ENCODE results near the gene IGFLR1. TPM values are rescaled to one million over a fixed set of nuclear protein-coding genes. Genes with fewer than 3 reads are reported as not detected.

The IGFLR1 gene
- polyA plus RNA-seq, 1 donor from 2014 or later = 4.6 TPM

DNA sequence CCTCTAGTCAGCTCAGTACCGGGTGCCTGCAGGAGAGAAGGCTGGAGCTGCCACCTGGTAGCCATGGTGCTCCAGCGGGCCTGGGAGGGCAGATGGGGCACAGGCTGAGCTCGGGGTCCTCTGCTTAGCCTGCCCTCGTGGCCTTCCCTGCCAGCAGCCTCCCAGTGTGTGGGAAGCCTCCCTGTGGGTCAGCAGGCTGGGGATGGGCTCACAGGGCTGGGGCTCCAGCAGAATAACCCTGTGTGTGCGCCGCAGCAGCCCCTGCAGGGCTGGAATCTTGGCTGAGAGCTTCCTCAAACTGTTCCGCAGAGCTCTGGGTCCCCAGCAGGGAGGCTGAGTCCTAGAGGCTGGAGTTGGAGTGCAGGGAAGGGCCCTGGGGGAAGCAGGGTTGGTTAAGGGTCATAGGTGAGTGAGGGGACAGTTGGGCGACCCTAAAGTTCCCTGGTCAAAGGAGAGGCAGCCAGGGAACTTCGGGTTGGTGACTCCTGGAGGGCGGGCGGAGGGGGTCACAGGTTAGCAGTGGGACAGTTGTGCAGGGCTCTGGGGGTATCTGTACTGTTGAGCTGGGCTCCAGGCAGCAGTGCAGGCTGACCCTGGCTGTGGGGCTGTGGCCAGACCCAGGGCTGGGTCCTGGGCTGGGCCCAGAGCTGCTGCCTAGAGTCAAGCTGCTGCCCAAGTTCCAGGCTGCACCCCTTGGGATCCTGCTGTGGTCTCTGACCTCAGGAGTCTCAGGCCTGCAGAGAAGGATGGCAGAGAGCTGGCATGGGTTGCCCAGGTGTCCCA is 47.1 kb upstream of the IGFLR1 start:
- H2AFZ ChIP-seq (ENCODE audit: low read depth, low read length) = no peak overlapping the region
- H3K79me2 ChIP-seq (replicated peaks; ENCODE audit: insufficient read depth, low read length) = no peaks in the 10 kb centered on the region
- no peaks in the 10 kb centered on the region for H3K36me3 ChIP-seq (ENCODE audit: insufficient read depth, low read length)
- no peaks in the 10 kb centered on the region for H3F3A ChIP-seq (ENCODE audit: insufficient read depth, low read length, poor library complexity, severe bottlenecking)
- H3K27ac ChIP-seq (ENCODE audit: low read length) = no peak overlapping the region
- H3K4me2 ChIP-seq (ENCODE audit: low read length) = no peak overlapping the region
- no peak overlapping the region for H3K4me3 ChIP-seq (ENCODE audit: low read length)
- no peak overlapping the region for H3K9ac ChIP-seq (ENCODE audit: low read length)
- H4K20me1 ChIP-seq (ENCODE audit: insufficient read depth) = no peaks in the 10 kb centered on the region
- TF ChIP-seq, protein P1, sequence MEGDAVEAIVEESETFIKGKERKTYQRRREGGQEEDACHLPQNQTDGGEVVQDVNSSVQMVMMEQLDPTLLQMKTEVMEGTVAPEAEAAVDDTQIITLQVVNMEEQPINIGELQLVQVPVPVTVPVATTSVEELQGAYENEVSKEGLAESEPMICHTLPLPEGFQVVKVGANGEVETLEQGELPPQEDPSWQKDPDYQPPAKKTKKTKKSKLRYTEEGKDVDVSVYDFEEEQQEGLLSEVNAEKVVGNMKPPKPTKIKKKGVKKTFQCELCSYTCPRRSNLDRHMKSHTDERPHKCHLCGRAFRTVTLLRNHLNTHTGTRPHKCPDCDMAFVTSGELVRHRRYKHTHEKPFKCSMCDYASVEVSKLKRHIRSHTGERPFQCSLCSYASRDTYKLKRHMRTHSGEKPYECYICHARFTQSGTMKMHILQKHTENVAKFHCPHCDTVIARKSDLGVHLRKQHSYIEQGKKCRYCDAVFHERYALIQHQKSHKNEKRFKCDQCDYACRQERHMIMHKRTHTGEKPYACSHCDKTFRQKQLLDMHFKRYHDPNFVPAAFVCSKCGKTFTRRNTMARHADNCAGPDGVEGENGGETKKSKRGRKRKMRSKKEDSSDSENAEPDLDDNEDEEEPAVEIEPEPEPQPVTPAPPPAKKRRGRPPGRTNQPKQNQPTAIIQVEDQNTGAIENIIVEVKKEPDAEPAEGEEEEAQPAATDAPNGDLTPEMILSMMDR (IDR thresholded peaks at IDR 0.05; ENCODE audit: poor library complexity, severe bottlenecking) = no peak
- TF ChIP-seq EP300 (conservative IDR thresholded peaks at IDR 0.05; ENCODE audit: poor library complexity, severe bottlenecking) (no peak), EZH2 (IDR thresholded peaks at IDR 0.05; ENCODE audit: borderline replicate concordance, insufficient read depth, low read length, poor library complexity, severe bottlenecking) (no peak), POLR2AphosphoS5 (IDR thresholded peaks at IDR 0.05) (no peak), SMC3 (conservative IDR thresholded peaks at IDR 0.05; ENCODE audit: poor library complexity) (no peak)
- TF ChIP-seq, protein P2, sequence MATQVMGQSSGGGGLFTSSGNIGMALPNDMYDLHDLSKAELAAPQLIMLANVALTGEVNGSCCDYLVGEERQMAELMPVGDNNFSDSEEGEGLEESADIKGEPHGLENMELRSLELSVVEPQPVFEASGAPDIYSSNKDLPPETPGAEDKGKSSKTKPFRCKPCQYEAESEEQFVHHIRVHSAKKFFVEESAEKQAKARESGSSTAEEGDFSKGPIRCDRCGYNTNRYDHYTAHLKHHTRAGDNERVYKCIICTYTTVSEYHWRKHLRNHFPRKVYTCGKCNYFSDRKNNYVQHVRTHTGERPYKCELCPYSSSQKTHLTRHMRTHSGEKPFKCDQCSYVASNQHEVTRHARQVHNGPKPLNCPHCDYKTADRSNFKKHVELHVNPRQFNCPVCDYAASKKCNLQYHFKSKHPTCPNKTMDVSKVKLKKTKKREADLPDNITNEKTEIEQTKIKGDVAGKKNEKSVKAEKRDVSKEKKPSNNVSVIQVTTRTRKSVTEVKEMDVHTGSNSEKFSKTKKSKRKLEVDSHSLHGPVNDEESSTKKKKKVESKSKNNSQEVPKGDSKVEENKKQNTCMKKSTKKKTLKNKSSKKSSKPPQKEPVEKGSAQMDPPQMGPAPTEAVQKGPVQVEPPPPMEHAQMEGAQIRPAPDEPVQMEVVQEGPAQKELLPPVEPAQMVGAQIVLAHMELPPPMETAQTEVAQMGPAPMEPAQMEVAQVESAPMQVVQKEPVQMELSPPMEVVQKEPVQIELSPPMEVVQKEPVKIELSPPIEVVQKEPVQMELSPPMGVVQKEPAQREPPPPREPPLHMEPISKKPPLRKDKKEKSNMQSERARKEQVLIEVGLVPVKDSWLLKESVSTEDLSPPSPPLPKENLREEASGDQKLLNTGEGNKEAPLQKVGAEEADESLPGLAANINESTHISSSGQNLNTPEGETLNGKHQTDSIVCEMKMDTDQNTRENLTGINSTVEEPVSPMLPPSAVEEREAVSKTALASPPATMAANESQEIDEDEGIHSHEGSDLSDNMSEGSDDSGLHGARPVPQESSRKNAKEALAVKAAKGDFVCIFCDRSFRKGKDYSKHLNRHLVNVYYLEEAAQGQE (IDR thresholded peaks at IDR 0.05; ENCODE audit: borderline replicate concordance) = no peak
- no peaks in the 10 kb centered on the region for H3K9me2 ChIP-seq (ENCODE audit: insufficient read depth, low read length)
- H3K9me3 ChIP-seq (ENCODE audit: low read length) = no peaks in the 10 kb centered on the region
- no peaks in the 10 kb centered on the region for H3K27me3 ChIP-seq (ENCODE audit: insufficient read depth, low read depth, low read length)

DNA sequence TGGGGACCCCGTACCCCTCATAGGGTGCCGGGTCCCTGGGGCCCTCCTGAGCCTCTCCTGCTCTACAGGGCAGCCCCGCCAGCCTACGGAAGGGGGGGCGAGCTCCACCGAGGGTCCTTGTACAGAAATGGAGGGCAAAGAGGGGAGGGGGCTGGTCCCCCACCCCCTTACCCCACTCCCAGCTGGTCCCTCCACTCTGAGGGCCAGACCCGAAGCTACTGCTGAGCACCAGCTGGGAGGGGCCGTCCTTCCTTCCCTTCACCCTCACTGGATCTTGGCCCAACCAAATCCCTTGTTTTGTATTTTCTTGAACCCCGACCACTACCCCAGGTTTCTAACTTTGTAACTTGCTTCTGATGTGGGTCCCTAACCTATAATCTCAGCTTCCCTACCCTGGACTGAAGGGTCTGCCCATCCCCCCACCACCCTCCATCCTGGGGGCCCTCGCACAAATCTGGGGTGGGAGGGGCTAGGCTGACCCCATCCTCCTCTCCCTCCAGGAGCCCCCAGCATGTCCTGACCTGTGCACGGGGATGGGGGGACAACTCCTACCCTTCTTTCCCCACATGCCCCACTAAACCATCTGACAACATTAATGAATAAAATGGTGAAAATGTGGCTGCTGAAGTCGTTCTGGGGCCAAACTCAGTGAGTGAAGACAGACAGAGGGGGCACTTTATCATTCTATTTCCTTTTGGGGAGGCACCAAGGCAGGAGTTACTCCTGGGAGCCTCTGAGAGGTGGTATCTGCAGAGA is 46.1 kb upstream of the IGFLR1 start:
- no peak overlapping the region for H3K4me3 ChIP-seq (ENCODE audit: low read length)
- no peaks in the 10 kb centered on the region for H3K79me2 ChIP-seq (replicated peaks; ENCODE audit: insufficient read depth, low read length)
- H3K9me2 ChIP-seq (ENCODE audit: insufficient read depth, low read length) = no peaks in the 10 kb centered on the region
- no peak for TF ChIP-seq POLR2AphosphoS5 (IDR thresholded peaks at IDR 0.05)
- TF ChIP-seq, protein P1 (IDR thresholded peaks at IDR 0.05; ENCODE audit: poor library complexity, severe bottlenecking) = no peak
- TF ChIP-seq RAD21 (conservative IDR thresholded peaks at IDR 0.05) = no peak
- TF ChIP-seq MXI1 (conservative IDR thresholded peaks at IDR 0.05; ENCODE audit: poor library complexity, severe bottlenecking) = no peak
- no peak for TF ChIP-seq EZH2 (IDR thresholded peaks at IDR 0.05; ENCODE audit: borderline replicate concordance, insufficient read depth, low read length, poor library complexity, severe bottlenecking)
- no peak for TF ChIP-seq TAF1 (IDR thresholded peaks at IDR 0.05; ENCODE audit: low read depth)
- H3F3A ChIP-seq (ENCODE audit: insufficient read depth, low read length, poor library complexity, severe bottlenecking) = no peaks in the 10 kb centered on the region
- no peak overlapping the region for H3K4me2 ChIP-seq (ENCODE audit: low read length)
- H3K36me3 ChIP-seq (ENCODE audit: insufficient read depth, low read length) = no peaks in the 10 kb centered on the region
- no peak overlapping the region for H3K9ac ChIP-seq (ENCODE audit: low read length)
- no peaks in the 10 kb centered on the region for H3K9me3 ChIP-seq (ENCODE audit: low read length)
- H3K27me3 ChIP-seq (ENCODE audit: insufficient read depth, low read depth, low read length) = no peaks in the 10 kb centered on the region
- no peak overlapping the region for H2AFZ ChIP-seq (ENCODE audit: low read depth, low read length)
- no peak overlapping the region for H3K27ac ChIP-seq (ENCODE audit: low read length)
- no peaks in the 10 kb centered on the region for H4K20me1 ChIP-seq (ENCODE audit: insufficient read depth)
